Aorta (tissue), 5 donors: ENCODE data around the gene CDH16. TPM values are rescaled to one million over a fixed set of nuclear protein-coding genes. Genes with fewer than 3 reads are reported as not detected.
"Not testable (repeated sequence)": the region's sequence is repeated elsewhere in the genome, so short reads cannot be mapped to it uniquely, and the experiment has no call there.

ENCODE experiments used
- ATAC-seq: fragments of 200-7000 bp; cut with Tn5 transposase; one replicate; pipeline ENCODE4 v1.9.1; 2022; ENCODE audit warnings: moderate library complexity; ENCODE audit not compliant: low FRiP score
- DNase-seq, 2 donors: peaks; one replicate each; pipeline ENCODE4 v3.0.0-alpha.2; 2020
- H3K27ac ChIP-seq, 2 donors: one replicate each; pipeline ENCODE4 v1.5.1; 2013; ENCODE audit warnings: low read length in 2 of 2, mild to moderate bottlenecking in 2 of 2, moderate library complexity in 2 of 2, control low read depth in 1 of 2, inconsistent platforms in 1 of 2, low read depth in 1 of 2
- H3K27me3 ChIP-seq, 2 donors: one replicate each; pipeline ENCODE4 v1.6.1; 2013; ENCODE audit warnings: control low read depth in 1 of 2, low read length in 1 of 2, mild to moderate bottlenecking in 1 of 2, moderate library complexity in 1 of 2; ENCODE audit not compliant: insufficient read depth in 2 of 2, control insufficient read depth in 1 of 2
- H3K36me3 ChIP-seq, 2 donors: one replicate each; pipeline ENCODE4 v1.6.1; 2013; ENCODE audit warnings: control low read depth in 1 of 2, low read length in 1 of 2, mild to moderate bottlenecking in 1 of 2; ENCODE audit not compliant: insufficient read depth in 2 of 2, control insufficient read depth in 1 of 2
- H3K4me1 ChIP-seq, 2 donors: one replicate each; pipeline ENCODE4 v1.6.1; 2013; ENCODE audit warnings: low read length in 2 of 2, control low read depth in 1 of 2, mild to moderate bottlenecking in 1 of 2, moderate library complexity in 1 of 2; ENCODE audit not compliant: insufficient read depth in 2 of 2, control insufficient read depth in 1 of 2
- H3K4me3 ChIP-seq, 2 donors: one replicate each; pipeline ENCODE4 v1.5.1; 2013; ENCODE audit warnings: low read length in 2 of 2, control low read depth in 1 of 2, mild to moderate bottlenecking in 1 of 2
- H3K9me3 ChIP-seq: one replicate; pipeline ENCODE4 v1.6.1; 2013; ENCODE audit warnings: mild to moderate bottlenecking, low read length; ENCODE audit not compliant: control insufficient read depth
- WGBS, 2 donors: extraction: QIAGEN DNeasy Blood & Tissue Kit; methylation state at CpG; one replicate each; pipeline ENCODE4 v1.1.7; 2013; 5-methylcytosine and 5-hydroxymethylcytosine counted together
- intact Hi-C, 2 donors: fragments of 100-400 bp; cut with DNase I; formaldehyde crosslinking; loops; one replicate each; pipeline versions ENCODE4 v1.14.2 to v1.15.0; 2022
- polyA plus RNA-seq, 2 donors: library from polyadenylated mRNA; stranded (reverse); fragments of 200-250 nt; gene quantifications; one replicate each; pipeline ENCODE4 v1.2.3, GENCODE V29; 2013
- total RNA-seq, 2 donors: library from RNA; stranded (reverse); fragmentation: NEBNext Ultra II Directional; extraction: Animal tissue kit (Norgen Biotek cat#: 25700); gene quantifications; one replicate each; pipeline ENCODE4 v1.2.1, GENCODE V29; 2021
- donor health status: healthy with polysubstance abuse.
- donor health status: Bipolar disorder and iron deficiency.
- donor health status: DM: no; HTN: no; CAD: no.
- donor health status: DM: no; HTN: no; CAD: no.
- donor health status: DM: yes; HTN: yes; CAD: no.

CDH16 gene
- total and polyA plus RNA-seq, 4 donors = 0.18 TPM; not detected in 3

GRCh38 chr16:66934839-66935313 lies 16.2 kb upstream of the CDH16 start:
- H3K36me3 ChIP-seq, intact Hi-C loops, ATAC-seq, H3K4me1 ChIP-seq, H3K27me3 ChIP-seq, H3K9me3 ChIP-seq, DNase-seq: not testable (repeated sequence)
- peak overlapping the region in 1 of 2 donors; percentile 69 for H3K27ac ChIP-seq
- WGBS, 2 donors = 0% methylated on average over 18 to 21 of the region's 24 CpGs
- H3K4me3 ChIP-seq = peak overlapping the region; percentile 31 to 44

- Histone ChIP-seq H3K36me3 (no peaks in the 10 kb centered on the region), H3K4me3 (peak within 1 kb of the TSS; percentile 31 to 58), H3K9me3 (no peaks in the 10 kb centered on the region), H3K27ac (peak within 1 kb of the TSS in 1 of 2 donors; percentile 69), H3K27me3 (no peaks in the 10 kb centered on the region), H3K4me1 (no peaks in the 10 kb centered on the region)
- intact Hi-C loops = no loop called here
- ATAC-seq (peak; percentile 95), DNase-seq (peak; percentile 94 to 97)
- 0% methylated on average over 72 to 76 of the region's 76 CpGs for WGBS, 2 donors
Observed at GRCh38 chr16:66934138-66934838, 15.6 kb upstream of the CDH16 start, which contains the start of gene CIAO2B. TSS of gene CIAO2B (minus strand) at chr16:66934402. CDS start at chr16:66934364, 38 bp downstream.

- Histone ChIP-seq H3K4me3 (peak overlapping the region; percentile 31 to 58), H3K4me1 (no peaks in the 10 kb centered on the region), H3K27ac (peak overlapping the region in 1 of 2 donors; percentile 30), H3K9me3 (no peaks in the 10 kb centered on the region), H3K27me3 (no peaks in the 10 kb centered on the region), H3K36me3 (no peaks in the 10 kb centered on the region)
- DNase-seq = no peak
- no peak for ATAC-seq
- WGBS, 2 donors = 2% methylated on average over 12 of the region's 12 CpGs
- intact Hi-C loops = no loop called here
Observed at GRCh38 chr16:66933776-66934137, 15.1 kb upstream of the CDH16 start.

GRCh38 chr16:66932076-66932475 lies 13.4 kb upstream of the CDH16 start:
- H3K27me3 ChIP-seq = no peaks in the 10 kb centered on the region
- ATAC-seq (no peak), DNase-seq (no peak)
- 77 to 84% methylated on average over 4 of the region's 4 CpGs for WGBS, 2 donors
- H3K36me3 ChIP-seq = no peaks in the 10 kb centered on the region
- no peaks in the 10 kb centered on the region for H3K9me3 ChIP-seq
- no peak overlapping the region for H3K4me3 ChIP-seq
- H3K4me1 ChIP-seq = no peaks in the 10 kb centered on the region
- intact Hi-C loops = no loop called here
- no peak overlapping the region for H3K27ac ChIP-seq

- intact Hi-C loops = no loop called here
Observed at GRCh38 chr16:66931665-66932064, 13.0 kb upstream of the CDH16 start.

GRCh38 chr16:66930189-66930588 lies 11.5 kb upstream of the CDH16 start:
- DNase-seq (no peak), ATAC-seq (no peak)
- Histone ChIP-seq H3K27me3 (no peaks in the 10 kb centered on the region), H3K4me3 (no peak overlapping the region), H3K27ac (no peak overlapping the region), H3K9me3 (no peaks in the 10 kb centered on the region), H3K4me1 (no peaks in the 10 kb centered on the region), H3K36me3 (no peaks in the 10 kb centered on the region)
- 61 to 67% methylated on average over 4 of the region's 4 CpGs for WGBS, 2 donors
- intact Hi-C loops = no loop called here

More at GRCh38 chr16:66931665-66932064, 13.0 kb upstream of the CDH16 start:
- no peak for DNase-seq
- no peak for ATAC-seq
- no peak overlapping the region for H3K27ac ChIP-seq
- no peaks in the 10 kb centered on the region for H3K27me3 ChIP-seq
- no peak overlapping the region for H3K4me3 ChIP-seq
- no peaks in the 10 kb centered on the region for H3K36me3 ChIP-seq
- 78 to 81% methylated on average over 2 of the region's 2 CpGs for WGBS, 2 donors
- H3K9me3 ChIP-seq = no peaks in the 10 kb centered on the region
- no peaks in the 10 kb centered on the region for H3K4me1 ChIP-seq

GRCh38 chr16:66928702-66929388 lies 10.2 kb upstream of the CDH16 start:
- Histone ChIP-seq H3K36me3 (no peaks in the 10 kb centered on the region), H3K27me3 (no peaks in the 10 kb centered on the region), H3K9me3 (no peaks in the 10 kb centered on the region), H3K27ac (peak overlapping the region in 1 of 2 donors; percentile 7), H3K4me1 (no peaks in the 10 kb centered on the region), H3K4me3 (no peak overlapping the region)
- no peak for ATAC-seq
- intact Hi-C loops = no loop called here
- 80 to 82% methylated on average over 10 of the region's 10 CpGs for WGBS, 2 donors
- DNase-seq = no peak

- Histone ChIP-seq H3K4me3 (no peak overlapping the region), H3K27ac (peak overlapping the region in 1 of 2 donors; percentile 7), H3K27me3 (no peaks in the 10 kb centered on the region), H3K4me1 (no peaks in the 10 kb centered on the region), H3K9me3 (no peaks in the 10 kb centered on the region), H3K36me3 (no peaks in the 10 kb centered on the region)
- intact Hi-C loops = no loop called here
- 92 to 93% methylated on average over 8 of the region's 8 CpGs for WGBS, 2 donors
- ATAC-seq = no peak
- no peak for DNase-seq
Observed at GRCh38 chr16:66927918-66928649, 9.4 kb upstream of the CDH16 start.
